ENCODE measurements around the gene SFSWAP. TPM values are rescaled to one million over a fixed set of nuclear protein-coding genes. Genes with fewer than 3 reads are reported as not detected.

The SFSWAP gene
- polyA plus RNA-seq, 1 donor from 2014 or later = 56.6 TPM

DNA sequence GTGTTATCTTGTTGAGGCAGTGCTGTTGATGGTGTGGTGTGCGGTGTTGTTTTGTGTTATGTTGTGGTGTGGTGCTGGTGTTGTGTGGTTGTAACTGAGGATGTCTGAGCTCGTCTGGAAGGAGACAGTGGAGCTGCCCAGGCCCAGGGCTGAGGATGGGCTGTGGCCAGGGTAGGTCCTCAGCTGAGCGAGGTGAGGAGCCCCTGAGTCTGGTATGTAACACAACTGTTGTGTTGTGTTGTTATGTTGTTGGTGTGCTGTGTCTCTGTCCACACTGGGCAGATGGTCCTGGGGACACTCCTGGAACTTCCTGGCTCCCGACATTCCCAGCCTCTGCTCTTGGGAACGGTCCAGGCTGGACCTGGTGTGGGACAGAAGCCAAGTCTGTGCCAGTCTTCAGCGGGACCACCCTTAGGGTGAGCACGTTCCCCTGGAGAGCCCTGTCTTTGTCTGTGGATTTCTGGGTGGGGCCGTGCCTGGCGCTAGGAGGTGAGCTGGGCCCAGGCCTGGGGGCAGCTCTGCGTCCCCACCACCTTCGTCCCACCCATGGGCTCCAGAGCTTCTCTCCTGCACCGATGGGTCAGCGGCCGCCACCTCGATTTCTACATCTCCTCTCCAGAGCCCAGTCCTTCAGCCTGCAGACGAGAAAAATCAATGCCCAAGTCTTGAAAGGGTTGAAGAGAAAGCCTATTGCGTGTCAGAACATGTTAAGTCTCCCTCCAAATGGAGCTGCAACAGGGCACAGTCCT lies 27.4 kb upstream of the SFSWAP start:
- no peaks in the 10 kb centered on the region for H4K20me1 ChIP-seq (ENCODE audit: insufficient read depth)
- no peak for TF ChIP-seq POLR2AphosphoS5 (IDR thresholded peaks at IDR 0.05)
- no peak for TF ChIP-seq EZH2 (IDR thresholded peaks at IDR 0.05; ENCODE audit: borderline replicate concordance, insufficient read depth, low read length, poor library complexity, severe bottlenecking)
- TF ChIP-seq, protein P1, sequence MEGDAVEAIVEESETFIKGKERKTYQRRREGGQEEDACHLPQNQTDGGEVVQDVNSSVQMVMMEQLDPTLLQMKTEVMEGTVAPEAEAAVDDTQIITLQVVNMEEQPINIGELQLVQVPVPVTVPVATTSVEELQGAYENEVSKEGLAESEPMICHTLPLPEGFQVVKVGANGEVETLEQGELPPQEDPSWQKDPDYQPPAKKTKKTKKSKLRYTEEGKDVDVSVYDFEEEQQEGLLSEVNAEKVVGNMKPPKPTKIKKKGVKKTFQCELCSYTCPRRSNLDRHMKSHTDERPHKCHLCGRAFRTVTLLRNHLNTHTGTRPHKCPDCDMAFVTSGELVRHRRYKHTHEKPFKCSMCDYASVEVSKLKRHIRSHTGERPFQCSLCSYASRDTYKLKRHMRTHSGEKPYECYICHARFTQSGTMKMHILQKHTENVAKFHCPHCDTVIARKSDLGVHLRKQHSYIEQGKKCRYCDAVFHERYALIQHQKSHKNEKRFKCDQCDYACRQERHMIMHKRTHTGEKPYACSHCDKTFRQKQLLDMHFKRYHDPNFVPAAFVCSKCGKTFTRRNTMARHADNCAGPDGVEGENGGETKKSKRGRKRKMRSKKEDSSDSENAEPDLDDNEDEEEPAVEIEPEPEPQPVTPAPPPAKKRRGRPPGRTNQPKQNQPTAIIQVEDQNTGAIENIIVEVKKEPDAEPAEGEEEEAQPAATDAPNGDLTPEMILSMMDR (IDR thresholded peaks at IDR 0.05; ENCODE audit: poor library complexity, severe bottlenecking) = no peak
- TF ChIP-seq MXI1 (conservative IDR thresholded peaks at IDR 0.05; ENCODE audit: poor library complexity, severe bottlenecking) = no peak
- TF ChIP-seq TAF1 (IDR thresholded peaks at IDR 0.05; ENCODE audit: low read depth) = no peak
- no peak for TF ChIP-seq EP300 (conservative IDR thresholded peaks at IDR 0.05; ENCODE audit: poor library complexity, severe bottlenecking)
- TF ChIP-seq REST (IDR thresholded peaks at IDR 0.05; ENCODE audit: borderline replicate concordance) = no peak
- TF ChIP-seq SMC3 (conservative IDR thresholded peaks at IDR 0.05; ENCODE audit: poor library complexity) = no peak
- no peak for TF ChIP-seq RAD21 (conservative IDR thresholded peaks at IDR 0.05)

DNA sequence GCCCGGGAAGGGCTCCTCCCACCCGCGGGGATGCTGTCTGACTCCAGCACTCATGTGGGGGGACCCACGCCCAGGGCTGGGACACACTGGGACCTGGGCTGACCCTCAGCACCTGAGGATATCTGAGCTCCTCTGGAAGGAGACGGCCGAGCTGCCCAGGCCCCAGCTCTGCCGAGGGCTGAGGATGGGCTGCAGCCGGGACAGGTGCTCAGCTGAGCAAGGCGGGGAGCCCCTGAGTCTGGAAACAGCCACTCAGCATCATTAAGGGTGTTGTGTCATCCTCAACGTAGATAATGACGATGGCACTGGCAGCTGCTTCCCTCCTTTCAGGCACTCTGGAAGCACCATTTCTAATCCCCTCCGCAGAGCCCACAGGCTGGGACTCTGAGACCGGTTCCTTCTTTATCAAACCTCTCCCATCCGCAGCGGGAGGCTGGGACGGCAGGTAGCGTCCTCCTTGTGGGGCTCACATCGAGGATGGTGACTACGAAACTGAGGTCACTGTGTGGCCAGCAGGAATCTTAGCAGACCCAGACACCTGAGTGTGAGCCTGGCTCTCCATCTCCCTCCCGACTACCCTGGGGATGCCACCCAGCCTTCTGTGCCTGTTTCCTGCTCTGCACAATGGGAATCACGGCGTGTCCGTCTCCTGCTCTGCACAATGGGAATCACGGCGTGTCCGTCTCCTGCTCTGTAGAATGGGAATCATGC lies 26.7 kb upstream of the SFSWAP start:
- H3K9me2 ChIP-seq (ENCODE audit: insufficient read depth, low read length) = no peaks in the 10 kb centered on the region
- no peaks in the 10 kb centered on the region for H3K36me3 ChIP-seq (ENCODE audit: insufficient read depth, low read length)
- H3F3A ChIP-seq (ENCODE audit: insufficient read depth, low read length, poor library complexity, severe bottlenecking) = no peaks in the 10 kb centered on the region
- H3K27me3 ChIP-seq (ENCODE audit: insufficient read depth, low read depth, low read length) = no peaks in the 10 kb centered on the region
- no peak overlapping the region for H3K27ac ChIP-seq (ENCODE audit: low read length)
- TF ChIP-seq REST (IDR thresholded peaks at IDR 0.05; ENCODE audit: borderline replicate concordance) = no peak
- no peak overlapping the region for H2AFZ ChIP-seq (ENCODE audit: low read depth, low read length)
- no peaks in the 10 kb centered on the region for H4K20me1 ChIP-seq (ENCODE audit: insufficient read depth)
- H3K9ac ChIP-seq (ENCODE audit: low read length) = no peak overlapping the region
- no peak overlapping the region for H3K4me2 ChIP-seq (ENCODE audit: low read length)
- H3K4me3 ChIP-seq (ENCODE audit: low read length) = no peak overlapping the region
- no peaks in the 10 kb centered on the region for H3K79me2 ChIP-seq (replicated peaks; ENCODE audit: insufficient read depth, low read length)
- H3K9me3 ChIP-seq (ENCODE audit: low read length) = no peaks in the 10 kb centered on the region

More for the DNA sequence above, 27.4 kb upstream of the SFSWAP start:
- Histone ChIP-seq H3K27me3 (ENCODE audit: insufficient read depth, low read depth, low read length) (no peaks in the 10 kb centered on the region), H3F3A (ENCODE audit: insufficient read depth, low read length, poor library complexity, severe bottlenecking) (no peaks in the 10 kb centered on the region), H3K4me2 (ENCODE audit: low read length) (no peak overlapping the region), H3K9me2 (ENCODE audit: insufficient read depth, low read length) (no peaks in the 10 kb centered on the region), H3K4me3 (ENCODE audit: low read length) (no peak overlapping the region), H2AFZ (ENCODE audit: low read depth, low read length) (no peak overlapping the region), H3K9me3 (ENCODE audit: low read length) (no peaks in the 10 kb centered on the region), H3K9ac (ENCODE audit: low read length) (no peak overlapping the region), H3K36me3 (ENCODE audit: insufficient read depth, low read length) (no peaks in the 10 kb centered on the region), H3K27ac (ENCODE audit: low read length) (no peak overlapping the region), H3K79me2 (replicated peaks; ENCODE audit: insufficient read depth, low read length) (no peaks in the 10 kb centered on the region)

Measured in neural cell (in vitro differentiated cells).